ENCODE data around the gene VWA8.
A peak's percentile ranks its signal among the peaks of the same experiment; 100 is the strongest.

VWA8 gene

GRCh38 chr13:41549491-41549890 is 411.4 kb downstream of the VWA8 start:
- CTCF ChIA-PET, result interaction anchor here (1.8 kb wide), 1 partner anchor 103 kb away, joined by 4 read pairs; no protein-coding TSS in a partner anchor
- POLR2A ChIA-PET, result no interaction called here
- no peak for DNase-seq (ENCODE audit: low read depth, low spot score)
- TF ChIP-seq, protein P1, sequence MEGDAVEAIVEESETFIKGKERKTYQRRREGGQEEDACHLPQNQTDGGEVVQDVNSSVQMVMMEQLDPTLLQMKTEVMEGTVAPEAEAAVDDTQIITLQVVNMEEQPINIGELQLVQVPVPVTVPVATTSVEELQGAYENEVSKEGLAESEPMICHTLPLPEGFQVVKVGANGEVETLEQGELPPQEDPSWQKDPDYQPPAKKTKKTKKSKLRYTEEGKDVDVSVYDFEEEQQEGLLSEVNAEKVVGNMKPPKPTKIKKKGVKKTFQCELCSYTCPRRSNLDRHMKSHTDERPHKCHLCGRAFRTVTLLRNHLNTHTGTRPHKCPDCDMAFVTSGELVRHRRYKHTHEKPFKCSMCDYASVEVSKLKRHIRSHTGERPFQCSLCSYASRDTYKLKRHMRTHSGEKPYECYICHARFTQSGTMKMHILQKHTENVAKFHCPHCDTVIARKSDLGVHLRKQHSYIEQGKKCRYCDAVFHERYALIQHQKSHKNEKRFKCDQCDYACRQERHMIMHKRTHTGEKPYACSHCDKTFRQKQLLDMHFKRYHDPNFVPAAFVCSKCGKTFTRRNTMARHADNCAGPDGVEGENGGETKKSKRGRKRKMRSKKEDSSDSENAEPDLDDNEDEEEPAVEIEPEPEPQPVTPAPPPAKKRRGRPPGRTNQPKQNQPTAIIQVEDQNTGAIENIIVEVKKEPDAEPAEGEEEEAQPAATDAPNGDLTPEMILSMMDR (IDR thresholded peaks at IDR 0.05; ENCODE audit: insufficient read depth, low read length, missing control alignments), result no peak
- H3K4me3 ChIP-seq (ENCODE audit: low read depth, low read length), result no peak overlapping the region

GRCh38 chr13:41548910-41549309 is 412.0 kb downstream of the VWA8 start:
- ChIA-PET CTCF (interaction anchor here (0.6 to 1.8 kb wide), 2 partner anchors 104 to 197 kb away, joined by 3 to 4 read pairs; no protein-coding TSS in a partner anchor), POLR2A (no interaction called here)
- TF ChIP-seq, protein P1 (IDR thresholded peaks at IDR 0.05; ENCODE audit: insufficient read depth, low read length, missing control alignments), result no peak
- no peak for DNase-seq (ENCODE audit: low read depth, low spot score)
- no peak overlapping the region for H3K4me3 ChIP-seq (ENCODE audit: low read depth, low read length)

- H3K4me3 ChIP-seq (ENCODE audit: low read depth, low read length), result no peak overlapping the region
- TF ChIP-seq, protein P1 (IDR thresholded peaks at IDR 0.05; ENCODE audit: insufficient read depth, low read length, missing control alignments), result no peak
- POLR2A ChIA-PET, result no interaction called here
- CTCF ChIA-PET, result interaction anchor here (1.8 to 2.5 kb wide), 3 partner anchors 12 to 105 kb away, joined by 4 to 8 read pairs (median 6); no protein-coding TSS in a partner anchor
- no peak for DNase-seq (ENCODE audit: low read depth, low spot score)
These were observed 412.9 kb downstream of the VWA8 start for GRCh38 chr13:41548031-41548430.

DNA sequence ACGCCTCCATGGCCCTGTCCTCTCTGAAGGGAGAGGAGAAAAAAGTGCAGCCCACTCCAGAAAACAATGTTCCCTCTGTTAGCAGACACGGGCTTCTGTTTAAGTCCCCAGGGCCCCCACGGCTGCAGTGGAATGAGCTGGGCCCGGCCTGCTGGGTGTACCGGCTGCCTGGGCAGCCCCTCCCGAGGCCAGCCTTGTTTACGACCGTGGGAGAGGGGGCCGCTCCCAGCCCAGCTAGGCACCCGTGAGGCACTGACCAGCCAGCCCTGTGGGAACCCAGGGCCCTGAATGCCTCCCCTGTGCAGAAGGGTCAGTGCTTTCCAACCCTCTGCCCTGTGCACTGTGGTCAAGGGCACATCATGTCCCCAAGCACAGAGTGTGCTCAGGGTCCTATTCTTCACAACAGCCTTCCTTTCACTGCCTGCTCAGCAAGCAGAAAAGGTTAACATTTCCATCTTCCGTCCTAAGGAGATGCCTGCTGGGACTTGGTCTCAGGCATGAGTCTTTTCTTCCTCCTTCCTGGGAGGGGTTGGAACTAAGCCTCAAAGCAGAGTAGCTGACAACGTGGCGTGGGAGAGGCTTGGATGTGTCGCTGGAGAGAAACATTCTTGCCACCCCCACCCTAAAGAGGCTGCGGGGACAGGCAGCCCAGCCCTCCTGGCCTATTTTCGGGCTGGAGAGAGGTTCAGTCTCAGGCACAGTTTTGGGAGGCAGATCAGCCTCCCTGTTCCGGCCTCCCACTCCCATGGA is 413.5 kb downstream of the VWA8 start:
- DNase-seq (ENCODE audit: low read depth, low spot score), result no peak
- ChIA-PET POLR2A (no interaction called here), CTCF (interaction anchor here (1.2 to 2.5 kb wide), 3 partner anchors 12 to 105 kb away, joined by 3 to 8 read pairs (median 6); no protein-coding TSS in a partner anchor)
- TF ChIP-seq, protein P1 (IDR thresholded peaks at IDR 0.05; ENCODE audit: insufficient read depth, low read length, missing control alignments), result no peak
- H3K4me3 ChIP-seq (ENCODE audit: low read depth, low read length), result no peak overlapping the region

DNA sequence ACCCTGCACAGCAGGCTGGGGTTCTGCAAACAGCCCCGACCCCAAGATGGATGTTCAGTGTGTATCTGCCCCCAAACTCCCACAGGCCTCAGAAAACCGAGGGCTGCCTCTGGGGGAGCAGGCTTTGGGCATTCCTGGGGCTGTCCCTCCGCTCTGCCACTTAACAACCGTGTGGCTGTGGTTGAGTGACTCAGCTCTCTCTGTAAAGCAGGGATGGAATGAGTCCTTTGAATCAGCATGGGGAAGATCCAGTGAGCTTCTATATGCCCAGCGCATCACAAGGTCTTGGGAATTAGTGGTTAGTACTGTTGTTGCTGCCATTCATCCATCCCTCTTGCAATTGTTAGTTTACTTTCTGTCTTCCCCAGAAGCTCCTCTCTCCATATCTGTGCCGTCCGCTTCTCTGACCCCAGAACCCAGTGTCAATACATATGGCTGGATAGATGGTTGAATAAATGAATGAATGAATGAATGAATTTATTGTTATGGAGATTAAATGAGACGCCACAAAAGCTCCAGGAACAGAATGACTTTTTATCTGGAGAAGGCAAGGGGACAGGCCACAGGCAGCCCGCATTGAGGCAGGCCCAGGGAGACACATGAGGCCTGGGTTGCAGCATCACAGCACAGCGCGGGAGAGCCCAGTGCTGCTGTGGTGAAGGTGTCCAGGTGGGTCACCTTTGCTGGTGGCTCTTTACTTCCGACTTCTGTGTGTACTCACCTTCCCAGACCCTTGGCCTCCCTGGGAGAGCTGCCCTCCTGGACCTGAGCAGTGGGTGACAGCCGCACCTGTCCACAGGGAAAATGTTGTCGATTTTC is 414.3 kb downstream of the VWA8 start:
- POLR2A ChIA-PET, result interaction anchor here (1.6 kb wide), 1 partner anchor 14 kb away, joined by 7 read pairs; no protein-coding TSS in a partner anchor
- peak; percentile 60 for DNase-seq (ENCODE audit: low read depth, low spot score)
- CTCF ChIA-PET, result interaction anchor here (1.2 to 2.5 kb wide), 3 partner anchors 13 to 106 kb away, joined by 3 to 8 read pairs (median 6); no protein-coding TSS in a partner anchor
- no peak overlapping the region for H3K4me3 ChIP-seq (ENCODE audit: low read depth, low read length)
- TF ChIP-seq, protein P1 (IDR thresholded peaks at IDR 0.05; ENCODE audit: insufficient read depth, low read length, missing control alignments), result no peak

GRCh38 chr13:41545432-41545707 is 415.5 kb downstream of the VWA8 start:
- ChIA-PET POLR2A (interaction anchor here (1.6 kb wide), 1 partner anchor 15 kb away, joined by 7 read pairs; no protein-coding TSS in a partner anchor), CTCF (interaction anchor here (2.5 kb wide), 1 partner anchor 107 kb away, joined by 6 read pairs; no protein-coding TSS in a partner anchor)
- no peak for DNase-seq (ENCODE audit: low read depth, low spot score)
- TF ChIP-seq, protein P1 (IDR thresholded peaks at IDR 0.05; ENCODE audit: insufficient read depth, low read length, missing control alignments), result no peak
- H3K4me3 ChIP-seq (ENCODE audit: low read depth, low read length), result no peak overlapping the region

Measured in AG04449 (cell line).